ENCODE data around the gene CAB39. TPM values are rescaled to one million over a fixed set of nuclear protein-coding genes. Genes with fewer than 3 reads are reported as not detected.

CAB39 gene
- total RNA-seq, 1 experiment from 2014 or later: 91.7 TPM

- TF ChIP-seq, protein P1, sequence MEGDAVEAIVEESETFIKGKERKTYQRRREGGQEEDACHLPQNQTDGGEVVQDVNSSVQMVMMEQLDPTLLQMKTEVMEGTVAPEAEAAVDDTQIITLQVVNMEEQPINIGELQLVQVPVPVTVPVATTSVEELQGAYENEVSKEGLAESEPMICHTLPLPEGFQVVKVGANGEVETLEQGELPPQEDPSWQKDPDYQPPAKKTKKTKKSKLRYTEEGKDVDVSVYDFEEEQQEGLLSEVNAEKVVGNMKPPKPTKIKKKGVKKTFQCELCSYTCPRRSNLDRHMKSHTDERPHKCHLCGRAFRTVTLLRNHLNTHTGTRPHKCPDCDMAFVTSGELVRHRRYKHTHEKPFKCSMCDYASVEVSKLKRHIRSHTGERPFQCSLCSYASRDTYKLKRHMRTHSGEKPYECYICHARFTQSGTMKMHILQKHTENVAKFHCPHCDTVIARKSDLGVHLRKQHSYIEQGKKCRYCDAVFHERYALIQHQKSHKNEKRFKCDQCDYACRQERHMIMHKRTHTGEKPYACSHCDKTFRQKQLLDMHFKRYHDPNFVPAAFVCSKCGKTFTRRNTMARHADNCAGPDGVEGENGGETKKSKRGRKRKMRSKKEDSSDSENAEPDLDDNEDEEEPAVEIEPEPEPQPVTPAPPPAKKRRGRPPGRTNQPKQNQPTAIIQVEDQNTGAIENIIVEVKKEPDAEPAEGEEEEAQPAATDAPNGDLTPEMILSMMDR (IDR thresholded peaks at IDR 0.05; ENCODE audit: unreplicated experiment): no peak
- peak overlapping the region; percentile 16 for H3K4me3 Mint-ChIP-seq (ENCODE audit: unreplicated experiment)
- POLR2A ChIA-PET: interaction anchor here (0.6 to 4.4 kb wide), 13 partner anchors 9 to 1221 kb away, joined by 3 to 24 read pairs (median 6); partner anchors contain the start of gene CAB39
- H3K27ac Mint-ChIP-seq (ENCODE audit: low read depth, unreplicated experiment): peak overlapping the region; percentile 70
- H3K9me3 Mint-ChIP-seq (ENCODE audit: unreplicated experiment): no peaks in the 10 kb centered on the region
- peaks cover 50% of the 10 kb centered on the region for H3K4me1 Mint-ChIP-seq (ENCODE audit: insufficient read depth, unreplicated experiment)
- intact Hi-C loops (cut with micrococcal nuclease): loop anchor here (1.0 kb wide), 1 partner anchor 45 kb away; no protein-coding TSS in a partner anchor
- DNase-seq (ENCODE audit: unreplicated experiment): no peak
- BruUV-seq (replicated peaks): no TSS peak
- CTCF ChIA-PET: interaction anchor here (0.5 to 2.2 kb wide), 4 partner anchors 11 to 130 kb away, joined by 3 to 6 read pairs (median 4); no protein-coding TSS in a partner anchor
- no peaks in the 10 kb centered on the region for H3K36me3 Mint-ChIP-seq (ENCODE audit: insufficient read depth, unreplicated experiment)
- no peaks in the 10 kb centered on the region for H3K27me3 Mint-ChIP-seq (ENCODE audit: insufficient read depth, unreplicated experiment)
These were observed 43.7 kb upstream of the CAB39 start for GRCh38 chr2:230668939-230669303.

GRCh38 chr2:230669386-230669950 lies 43.2 kb upstream of the CAB39 start:
- Mint-ChIP-seq H3K27ac (ENCODE audit: low read depth, unreplicated experiment) (peak overlapping the region; percentile 70), H3K9me3 (ENCODE audit: unreplicated experiment) (no peaks in the 10 kb centered on the region), H3K4me1 (ENCODE audit: insufficient read depth, unreplicated experiment) (peaks cover 50% of the 10 kb centered on the region), H3K36me3 (ENCODE audit: insufficient read depth, unreplicated experiment) (no peaks in the 10 kb centered on the region), H3K4me3 (ENCODE audit: unreplicated experiment) (no peak overlapping the region), H3K27me3 (ENCODE audit: insufficient read depth, unreplicated experiment) (no peaks in the 10 kb centered on the region)
- intact Hi-C loops (cut with micrococcal nuclease): no loop called here
- CTCF ChIA-PET: interaction anchor here (0.9 to 2.2 kb wide), 3 partner anchors 16 to 129 kb away, joined by 3 to 8 read pairs (median 6); no protein-coding TSS in a partner anchor
- TF ChIP-seq, protein P1 (IDR thresholded peaks at IDR 0.05; ENCODE audit: unreplicated experiment): no peak
- POLR2A ChIA-PET: interaction anchor here (0.6 to 4.4 kb wide), 10 partner anchors 8 to 1221 kb away, joined by 3 to 24 read pairs (median 6); partner anchors contain the start of gene CAB39
- no peak for DNase-seq (ENCODE audit: unreplicated experiment)
- no TSS peak for BruUV-seq (replicated peaks)

DNA sequence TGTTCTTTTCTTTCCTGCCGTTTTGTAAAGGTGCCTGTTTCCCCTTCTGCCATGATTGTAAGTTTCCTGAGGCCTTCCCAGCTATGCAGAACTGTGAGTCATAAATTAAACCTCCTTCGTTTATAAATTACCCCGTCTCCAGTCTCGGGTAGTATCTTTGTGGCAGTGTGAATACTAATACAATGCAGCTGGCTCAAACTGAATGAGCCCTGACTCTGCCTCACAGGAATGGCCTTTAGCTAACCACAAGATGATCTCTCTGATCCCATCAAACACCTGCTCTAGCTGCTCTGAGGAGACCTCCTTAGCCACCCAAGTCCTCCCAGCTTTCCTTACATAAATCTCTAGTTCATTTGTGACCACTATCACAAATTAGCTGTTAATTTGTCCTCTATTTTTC lies 41.5 kb upstream of the CAB39 start:
- Mint-ChIP-seq H3K4me1 (ENCODE audit: insufficient read depth, unreplicated experiment) (peaks cover 42% of the 10 kb centered on the region), H3K4me3 (ENCODE audit: unreplicated experiment) (no peak overlapping the region), H3K9me3 (ENCODE audit: unreplicated experiment) (no peaks in the 10 kb centered on the region), H3K27me3 (ENCODE audit: insufficient read depth, unreplicated experiment) (no peaks in the 10 kb centered on the region), H3K36me3 (ENCODE audit: insufficient read depth, unreplicated experiment) (no peaks in the 10 kb centered on the region), H3K27ac (ENCODE audit: low read depth, unreplicated experiment) (peak overlapping the region; percentile 88)
- peak; percentile 17 for DNase-seq (ENCODE audit: unreplicated experiment)
- ChIA-PET CTCF (interaction anchor here (0.6 to 0.8 kb wide), 2 partner anchors 10 to 231 kb away, joined by 3 to 4 read pairs; no protein-coding TSS in a partner anchor), POLR2A (interaction anchor here (0.6 to 4.4 kb wide), 9 partner anchors 10 to 163 kb away, joined by 3 to 23 read pairs (median 4); no protein-coding TSS in a partner anchor)
- TF ChIP-seq, protein P1 (IDR thresholded peaks at IDR 0.05; ENCODE audit: unreplicated experiment): no peak
- intact Hi-C loops (cut with micrococcal nuclease): no loop called here
- no TSS peak for BruUV-seq (replicated peaks)

- BruUV-seq (replicated peaks): no TSS peak
- no peak overlapping the region for H3K27ac Mint-ChIP-seq (ENCODE audit: low read depth, unreplicated experiment)
These were observed 39.8 kb upstream of the CAB39 start for GRCh38 chr2:230672836-230673235.

More at GRCh38 chr2:230672836-230673235, 39.8 kb upstream of the CAB39 start:
- H3K4me3 Mint-ChIP-seq (ENCODE audit: unreplicated experiment): no peak overlapping the region
- ChIA-PET POLR2A (interaction anchor here (2.2 kb wide), 1 partner anchor 8 kb away, joined by 11 read pairs; no protein-coding TSS in a partner anchor), CTCF (interaction anchor here (0.6 kb wide), 1 partner anchor 275 kb away, joined by 3 read pairs; no protein-coding TSS in a partner anchor)
- no peaks in the 10 kb centered on the region for H3K36me3 Mint-ChIP-seq (ENCODE audit: insufficient read depth, unreplicated experiment)
- intact Hi-C loops (cut with micrococcal nuclease): no loop called here
- no peak for DNase-seq (ENCODE audit: unreplicated experiment)
- TF ChIP-seq, protein P1 (IDR thresholded peaks at IDR 0.05; ENCODE audit: unreplicated experiment): no peak
- no peaks in the 10 kb centered on the region for H3K27me3 Mint-ChIP-seq (ENCODE audit: insufficient read depth, unreplicated experiment)
- peaks cover 31% of the 10 kb centered on the region for H3K4me1 Mint-ChIP-seq (ENCODE audit: insufficient read depth, unreplicated experiment)
- no peaks in the 10 kb centered on the region for H3K9me3 Mint-ChIP-seq (ENCODE audit: unreplicated experiment)
